Thoracic aorta (tissue), 2 donors: ENCODE data around the gene IGLON5. TPM values are rescaled to one million over a fixed set of nuclear protein-coding genes. Genes with fewer than 3 reads are reported as not detected.
A peak's percentile ranks its signal among the peaks of the same experiment; 100 is the strongest.

Source experiments
- ATAC-seq: fragments of 150-250 bp; one replicate; pipeline ENCODE4 v1.8.0; 2017; ENCODE audit warnings: low read depth; ENCODE audit not compliant: insufficient number of reproducible peaks, low FRiP score
- DNase-seq: peaks from one replicate; pipeline ENCODE4 v3.0.0-alpha.2; 2020; ENCODE audit warnings: low spot score
- H3K27ac ChIP-seq, 2 donors: fragments of 200-600 bp; sonication (generic); 1 replicate in 1 of 2; 2 replicates in 1 of 2; pipeline ENCODE4 v1.5.1; 2016; ENCODE audit warnings: mild to moderate bottlenecking in 2 of 2, moderate library complexity in 2 of 2
- H3K27me3 ChIP-seq: fragments of 200-600 bp; sonication (generic); replicated peaks from 2 replicates; pipeline ENCODE4 v1.6.0; 2016; ENCODE audit warnings: mild to moderate bottlenecking; ENCODE audit not compliant: insufficient read depth
- H3K36me3 ChIP-seq: fragments of 200-600 bp; sonication (generic); one replicate; pipeline ENCODE4 v1.5.1; 2016
- H3K4me1 ChIP-seq, 2 donors: fragments of 200-600 bp; sonication (generic); 1 replicate in 1 of 2; 2 replicates in 1 of 2; pipeline versions ENCODE4 v1.5.1 to v1.6.0; 2016; ENCODE audit warnings: low read depth in 2 of 2, mild to moderate bottlenecking in 1 of 2; ENCODE audit not compliant: control insufficient read depth in 1 of 2
- H3K4me3 ChIP-seq: fragments of 200-600 bp; sonication (generic); 2 replicates; pipeline ENCODE4 v1.5.1; 2016; ENCODE audit warnings: mild to moderate bottlenecking
- H3K9me3 ChIP-seq: fragments of 200-600 bp; sonication (generic); 2 replicates; pipeline ENCODE4 v1.5.1; 2016
- CTCF ChIP-seq: fragments of 200-600 bp; sonication (generic); IDR thresholded peaks from one replicate; pipeline ENCODE4 v1.5.1; 2019; ENCODE audit warnings: antibody characterized with exemption
- total RNA-seq, 2 donors: library from RNA; depleted of rRNA; stranded (reverse); fragments of >200 nt; gene quantifications; one replicate each; pipeline versions ENCODE4 v1.1.0 to v1.2.3, GENCODE V29; 2016

The IGLON5 gene
- total RNA-seq, 2 donors from 2014 or later = 1.6 TPM; not detected in 1

GRCh38 chr19:51361239-51361638 is 49.8 kb downstream of the IGLON5 start:
- Histone ChIP-seq H3K27ac (no peak overlapping the region), H3K4me1 (peaks cover 7 to 16% of the 10 kb centered on the region in 2 donors), H3K27me3 (no peaks in the 10 kb centered on the region), H3K36me3 (no peaks in the 10 kb centered on the region), H3K9me3 (no peaks in the 10 kb centered on the region), H3K4me3 (no peak overlapping the region)
- DNase-seq = no peak
- no peak for TF ChIP-seq CTCF
- no peak for ATAC-seq

GRCh38 chr19:51364200-51365106 is 53.0 kb downstream of the IGLON5 start:
- Histone ChIP-seq H3K4me1 (peaks cover 7 to 22% of the 10 kb centered on the region in 2 donors), H3K9me3 (no peaks in the 10 kb centered on the region), H3K27ac (no peak overlapping the region), H3K27me3 (no peaks in the 10 kb centered on the region), H3K36me3 (no peaks in the 10 kb centered on the region), H3K4me3 (no peak overlapping the region)
- DNase-seq (no peak), ATAC-seq (no peak)
- TF ChIP-seq CTCF = no peak

GRCh38 chr19:51365211-51365964 is 53.9 kb downstream of the IGLON5 start:
- no peak for TF ChIP-seq CTCF
- H3K27me3 ChIP-seq = no peaks in the 10 kb centered on the region
- no peak for DNase-seq
- no peaks in the 10 kb centered on the region for H3K36me3 ChIP-seq
- peak overlapping the region; percentile 81 for H3K4me3 ChIP-seq
- peaks cover 7 to 22% of the 10 kb centered on the region in 2 donors for H3K4me1 ChIP-seq
- ATAC-seq = no peak
- peak overlapping the region; percentile 78 to 84 for H3K27ac ChIP-seq
- H3K9me3 ChIP-seq = no peaks in the 10 kb centered on the region

- peaks cover 7 to 22% of the 10 kb centered on the region in 2 donors for H3K4me1 ChIP-seq
- no peaks in the 10 kb centered on the region for H3K9me3 ChIP-seq
- DNase-seq (no peak), ATAC-seq (no peak)
- H3K36me3 ChIP-seq = no peaks in the 10 kb centered on the region
- peak within 1 kb of the TSS; percentile 84 to 95 for H3K27ac ChIP-seq
- H3K27me3 ChIP-seq = no peaks in the 10 kb centered on the region
- TF ChIP-seq CTCF = no peak
- H3K4me3 ChIP-seq = peak within 1 kb of the TSS; percentile 81
These were observed 54.5 kb downstream of the IGLON5 start, which contains the start of gene ETFB for GRCh38 chr19:51365965-51366388. Gene ETFB (minus strand): TSS chr19:51366388. CDS start chr19:51366326, 62 bp downstream.
